Adipocyte (in vitro differentiated cells): ENCODE measurements around the gene TTC3.
"Not testable (repeated sequence)": the region's sequence is repeated elsewhere in the genome, so short reads cannot be mapped to it uniquely, and the experiment has no call there.

ENCODE experiments used
- DNase-seq: peaks from one replicate; pipeline ENCODE4 v3.0.0-alpha.2; 2015; ENCODE audit warnings: low read depth
- H3K27me3 ChIP-seq: replicated peaks from 2 replicates; pipeline ENCODE4 v1.7.0; 2013; ENCODE audit warnings: mild to moderate bottlenecking, low read length, moderate library complexity; ENCODE audit not compliant: control insufficient read depth, insufficient read depth
- H3K36me3 ChIP-seq: 2 replicates; pipeline ENCODE4 v1.7.0; 2013; ENCODE audit warnings: low read length, mild to moderate bottlenecking, moderate library complexity; ENCODE audit not compliant: control insufficient read depth, insufficient read depth, severe bottlenecking
- H3K4me1 ChIP-seq: 2 replicates; pipeline ENCODE4 v1.7.0; 2013; ENCODE audit warnings: mild to moderate bottlenecking, low read length, moderate library complexity; ENCODE audit not compliant: control insufficient read depth, insufficient read depth
- H3K4me3 ChIP-seq: 2 replicates; pipeline ENCODE4 v1.7.0; 2013; ENCODE audit warnings: mild to moderate bottlenecking, low read length, moderate library complexity
- H3K9ac ChIP-seq: 2 replicates; pipeline ENCODE4 v1.7.0; 2013; ENCODE audit warnings: mild to moderate bottlenecking, low read length, moderate library complexity
- H3K9me3 ChIP-seq: 2 replicates; pipeline ENCODE4 v1.7.0; 2013; ENCODE audit warnings: mild to moderate bottlenecking, low read length, moderate library complexity; ENCODE audit not compliant: control insufficient read depth

TTC3 gene, protein sequence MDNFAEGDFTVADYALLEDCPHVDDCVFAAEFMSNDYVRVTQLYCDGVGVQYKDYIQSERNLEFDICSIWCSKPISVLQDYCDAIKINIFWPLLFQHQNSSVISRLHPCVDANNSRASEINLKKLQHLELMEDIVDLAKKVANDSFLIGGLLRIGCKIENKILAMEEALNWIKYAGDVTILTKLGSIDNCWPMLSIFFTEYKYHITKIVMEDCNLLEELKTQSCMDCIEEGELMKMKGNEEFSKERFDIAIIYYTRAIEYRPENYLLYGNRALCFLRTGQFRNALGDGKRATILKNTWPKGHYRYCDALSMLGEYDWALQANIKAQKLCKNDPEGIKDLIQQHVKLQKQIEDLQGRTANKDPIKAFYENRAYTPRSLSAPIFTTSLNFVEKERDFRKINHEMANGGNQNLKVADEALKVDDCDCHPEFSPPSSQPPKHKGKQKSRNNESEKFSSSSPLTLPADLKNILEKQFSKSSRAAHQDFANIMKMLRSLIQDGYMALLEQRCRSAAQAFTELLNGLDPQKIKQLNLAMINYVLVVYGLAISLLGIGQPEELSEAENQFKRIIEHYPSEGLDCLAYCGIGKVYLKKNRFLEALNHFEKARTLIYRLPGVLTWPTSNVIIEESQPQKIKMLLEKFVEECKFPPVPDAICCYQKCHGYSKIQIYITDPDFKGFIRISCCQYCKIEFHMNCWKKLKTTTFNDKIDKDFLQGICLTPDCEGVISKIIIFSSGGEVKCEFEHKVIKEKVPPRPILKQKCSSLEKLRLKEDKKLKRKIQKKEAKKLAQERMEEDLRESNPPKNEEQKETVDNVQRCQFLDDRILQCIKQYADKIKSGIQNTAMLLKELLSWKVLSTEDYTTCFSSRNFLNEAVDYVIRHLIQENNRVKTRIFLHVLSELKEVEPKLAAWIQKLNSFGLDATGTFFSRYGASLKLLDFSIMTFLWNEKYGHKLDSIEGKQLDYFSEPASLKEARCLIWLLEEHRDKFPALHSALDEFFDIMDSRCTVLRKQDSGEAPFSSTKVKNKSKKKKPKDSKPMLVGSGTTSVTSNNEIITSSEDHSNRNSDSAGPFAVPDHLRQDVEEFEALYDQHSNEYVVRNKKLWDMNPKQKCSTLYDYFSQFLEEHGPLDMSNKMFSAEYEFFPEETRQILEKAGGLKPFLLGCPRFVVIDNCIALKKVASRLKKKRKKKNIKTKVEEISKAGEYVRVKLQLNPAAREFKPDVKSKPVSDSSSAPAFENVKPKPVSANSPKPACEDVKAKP (N-terminal part only)

DNA sequence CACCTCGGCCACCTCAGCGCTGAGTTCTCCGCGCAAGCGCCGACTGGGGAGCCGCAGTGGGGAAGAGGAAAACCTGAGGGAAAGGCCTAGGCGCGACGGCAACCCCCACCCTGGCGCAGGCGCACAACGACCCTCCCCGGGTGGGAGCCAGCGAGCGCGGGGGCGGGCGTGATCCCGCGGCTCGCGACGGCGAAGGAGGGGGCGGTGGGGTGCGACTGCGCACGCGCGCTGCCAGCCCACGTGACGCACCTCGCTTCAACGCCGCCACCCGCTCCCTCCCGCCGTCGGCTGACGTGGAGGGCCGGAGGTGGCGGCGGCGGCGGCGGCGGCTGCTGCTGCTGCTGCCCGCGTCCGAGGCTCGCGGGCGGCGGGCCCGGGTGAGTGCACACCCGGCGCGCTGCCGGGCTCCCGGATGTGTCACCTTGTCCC lies at the start of gene TTC3, which contains the start of gene PIGP:
TTC3 (plus strand) TSS at position 267 of the 429 bp plus-strand sequence. CDS start 14,004 bp downstream, outside the sequence.
PIGP (minus strand) TSS at position 84 of the 429 bp plus-strand sequence. CDS start 556 bp downstream, outside the sequence.
- Histone ChIP-seq H3K9ac (peak within 1 kb of the TSS; percentile 96), H3K9me3 (no peaks in the 10 kb centered on the region), H3K4me1 (peaks cover 21% of the 10 kb centered on the region), H3K27me3 (no peaks in the 10 kb centered on the region), H3K4me3 (peak within 1 kb of the TSS; percentile 97), H3K36me3 (peaks cover 13% of the 10 kb centered on the region)
- DNase-seq, result peak; percentile 98

- no peak for DNase-seq
- Histone ChIP-seq H3K36me3 (no peaks in the 10 kb centered on the region), H3K4me3 (peak overlapping the region; percentile 20), H3K27me3 (peaks cover 9% of the 10 kb centered on the region), H3K9ac (peak overlapping the region; percentile 44), H3K9me3 (no peaks in the 10 kb centered on the region), H3K4me1 (peaks cover 14% of the 10 kb centered on the region)
These were observed 46.6 kb upstream of the TTC3 start for GRCh38 chr21:37026499-37026898.

GRCh38 chr21:37028570-37028969 lies 44.5 kb upstream of the TTC3 start:
- H3K9me3 ChIP-seq, result no peaks in the 10 kb centered on the region
- no peak overlapping the region for H3K4me3 ChIP-seq
- peak; percentile 42 for DNase-seq
- H3K4me1 ChIP-seq, result peaks cover 19% of the 10 kb centered on the region
- H3K9ac ChIP-seq, result no peak overlapping the region
- peaks cover 9% of the 10 kb centered on the region for H3K27me3 ChIP-seq
- H3K36me3 ChIP-seq, result no peaks in the 10 kb centered on the region

GRCh38 chr21:37030864-37031263 lies 42.2 kb upstream of the TTC3 start:
- no peak overlapping the region for H3K9ac ChIP-seq
- no peak overlapping the region for H3K4me3 ChIP-seq
- DNase-seq, result no peak
- H3K36me3 ChIP-seq, result no peaks in the 10 kb centered on the region
- peaks cover 19% of the 10 kb centered on the region for H3K4me1 ChIP-seq
- H3K27me3 ChIP-seq, result peaks cover 9% of the 10 kb centered on the region
- H3K9me3 ChIP-seq, result no peaks in the 10 kb centered on the region

GRCh38 chr21:37032293-37032692 lies 40.8 kb upstream of the TTC3 start:
- Histone ChIP-seq H3K9me3 (no peaks in the 10 kb centered on the region), H3K36me3 (no peaks in the 10 kb centered on the region), H3K27me3 (peaks cover 8% of the 10 kb centered on the region), H3K9ac (no peak overlapping the region), H3K4me1 (peaks cover 8% of the 10 kb centered on the region), H3K4me3 (no peak overlapping the region)
- DNase-seq, result no peak

- H3K36me3 ChIP-seq, result no peaks in the 10 kb centered on the region
- H3K4me3 ChIP-seq, result no peak overlapping the region
- peaks cover 8% of the 10 kb centered on the region for H3K27me3 ChIP-seq
- no peaks in the 10 kb centered on the region for H3K9me3 ChIP-seq
- no peak overlapping the region for H3K9ac ChIP-seq
- peak; percentile 70 for DNase-seq
- peaks cover 5% of the 10 kb centered on the region for H3K4me1 ChIP-seq
These were observed 40.1 kb upstream of the TTC3 start for GRCh38 chr21:37032877-37033471.

GRCh38 chr21:37034394-37034793 lies 38.7 kb upstream of the TTC3 start:
- not testable (repeated sequence) for H3K4me3 ChIP-seq, DNase-seq, H3K36me3 ChIP-seq, H3K4me1 ChIP-seq, H3K9ac ChIP-seq, H3K27me3 ChIP-seq, H3K9me3 ChIP-seq

- no peaks in the 10 kb centered on the region for H3K9me3 ChIP-seq
- no peaks in the 10 kb centered on the region for H3K36me3 ChIP-seq
- DNase-seq, result no peak
- H3K9ac ChIP-seq, result no peak overlapping the region
- no peak overlapping the region for H3K4me3 ChIP-seq
- H3K27me3 ChIP-seq, result peaks cover 4% of the 10 kb centered on the region
- peaks cover 5% of the 10 kb centered on the region for H3K4me1 ChIP-seq
These were observed 36.9 kb upstream of the TTC3 start for GRCh38 chr21:37036177-37036576.

GRCh38 chr21:37039411-37040075 lies 33.5 kb upstream of the TTC3 start:
- DNase-seq, result no peak
- no peaks in the 10 kb centered on the region for H3K36me3 ChIP-seq
- H3K4me3 ChIP-seq, result no peak overlapping the region
- no peaks in the 10 kb centered on the region for H3K9me3 ChIP-seq
- no peaks in the 10 kb centered on the region for H3K4me1 ChIP-seq
- peaks cover 4% of the 10 kb centered on the region for H3K27me3 ChIP-seq
- no peak overlapping the region for H3K9ac ChIP-seq

DNA sequence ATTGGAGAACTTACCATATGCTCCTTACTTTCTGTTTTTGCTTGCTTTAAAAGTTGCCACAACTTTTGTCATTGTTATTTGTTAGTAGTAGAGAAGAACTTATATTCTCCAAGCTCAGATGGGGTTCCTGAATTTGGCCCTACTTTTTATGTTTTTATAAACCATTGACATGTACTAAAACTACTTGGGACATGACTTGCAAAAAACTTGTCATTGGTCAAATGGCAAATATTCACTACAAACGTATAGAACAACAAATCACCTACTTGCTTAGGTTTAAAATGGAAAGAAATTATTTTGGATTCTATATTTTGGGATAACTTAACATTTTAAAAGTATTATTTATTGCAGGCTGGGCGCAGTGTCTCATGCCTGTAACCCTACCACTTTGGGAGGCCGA lies 32.8 kb upstream of the TTC3 start:
- Histone ChIP-seq H3K36me3 (no peaks in the 10 kb centered on the region), H3K27me3 (peaks cover 4% of the 10 kb centered on the region), H3K9ac (no peak overlapping the region), H3K9me3 (no peaks in the 10 kb centered on the region), H3K4me1 (no peaks in the 10 kb centered on the region), H3K4me3 (no peak overlapping the region)
- DNase-seq, result no peak
